Body of pancreas (tissue), 4 donors: ENCODE results near the gene OR8H3. TPM values are rescaled to one million over a fixed set of nuclear protein-coding genes. Genes with fewer than 3 reads are reported as not detected.
"Not testable (repeated sequence)": the region's sequence is repeated elsewhere in the genome, so short reads cannot be mapped to it uniquely, and the experiment has no call there.

Experiments
- ATAC-seq: fragments of 150-250 bp; one replicate; pipeline ENCODE4 v1.9.1; 2016
- DNase-seq, 4 donors: peaks; one replicate each; pipeline ENCODE4 v3.0.0-alpha.2; 2019
- H3K27ac ChIP-seq, 4 donors: fragments of 200-600 bp; sonication (generic); 1 replicate in 3 of 4; 2 replicates in 1 of 4; pipeline versions ENCODE4 v1.5.1 to v1.6.1; 2016 to 2019; ENCODE audit warnings: mild to moderate bottlenecking in 1 of 4, mixed read lengths in 1 of 4, moderate library complexity in 1 of 4
- H3K27me3 ChIP-seq, 2 donors: fragments of 200-600 bp; sonication (generic); one replicate each; pipeline ENCODE4 v1.6.0; 2016; ENCODE audit warnings: mild to moderate bottlenecking in 1 of 2
- H3K36me3 ChIP-seq, 2 donors: fragments of 200-600 bp; sonication (generic); replicated peaks in 1 of 2; 2 replicates each; pipeline ENCODE4 v1.5.1; 2016; ENCODE audit warnings: low read depth in 2 of 2; ENCODE audit not compliant: insufficient read depth in 1 of 2
- H3K4me1 ChIP-seq: fragments of 200-600 bp; sonication (generic); one replicate; pipeline ENCODE4 v1.6.0; 2016
- H3K4me3 ChIP-seq, 2 donors: fragments of 200-600 bp; sonication (generic); 1 replicate in 1 of 2; 2 replicates in 1 of 2; pipeline ENCODE4 v1.5.1; 2016 to 2019
- H3K9me3 ChIP-seq, 3 donors: fragments of 200-600 bp; sonication (generic); 1 replicate in 2 of 3; 2 replicates in 1 of 3; pipeline ENCODE4 v1.5.1; 2016
- POLR2A ChIP-seq, 3 donors: fragments of 450-650 bp; IDR thresholded peaks; one replicate each; pipeline ENCODE4 v1.6.1; 2016; ENCODE audit warnings: antibody characterized with exemption in 3 of 3, mild to moderate bottlenecking in 2 of 3
- WGBS, 2 donors: methylation state at CpG; one replicate each; pipeline ENCODE4 v1.1.5; 2017; 5-methylcytosine and 5-hydroxymethylcytosine counted together
- intact Hi-C: fragments of 100-400 bp; cut with DNase I; formaldehyde crosslinking; loops from one replicate; pipeline ENCODE4 v1.15.1; 2023
- total RNA-seq, 2 donors: library from RNA; depleted of rRNA; stranded (reverse); fragments of >200 nt; gene quantifications; one replicate each; pipeline ENCODE4 v1.1.0, GENCODE V29; 2016
- TF ChIP-seq, protein P1 (sequence below), 7 experiments: fragments of 450-650 bp in 4 of 7; fragments of 200-600 bp in 3 of 7; sonication (generic) in 3 of 7; IDR thresholded peaks; one replicate each; pipeline ENCODE4 v1.5.1; 2016 to 2019; ENCODE audit warnings: antibody characterized with exemption in 7 of 7

OR8H3 gene
- total RNA-seq, 2 donors from 2014 or later = not detected

- DNase-seq (no peak), ATAC-seq (no peak)
- Histone ChIP-seq H3K4me1 (no peaks in the 10 kb centered on the region), H3K9me3 (no peaks in the 10 kb centered on the region), H3K4me3 (no peak within 1 kb of the TSS), H3K27me3 (no peaks in the 10 kb centered on the region), H3K36me3 (no peaks in the 10 kb centered on the region), H3K27ac (no peak within 1 kb of the TSS)
- TF ChIP-seq, protein P1, sequence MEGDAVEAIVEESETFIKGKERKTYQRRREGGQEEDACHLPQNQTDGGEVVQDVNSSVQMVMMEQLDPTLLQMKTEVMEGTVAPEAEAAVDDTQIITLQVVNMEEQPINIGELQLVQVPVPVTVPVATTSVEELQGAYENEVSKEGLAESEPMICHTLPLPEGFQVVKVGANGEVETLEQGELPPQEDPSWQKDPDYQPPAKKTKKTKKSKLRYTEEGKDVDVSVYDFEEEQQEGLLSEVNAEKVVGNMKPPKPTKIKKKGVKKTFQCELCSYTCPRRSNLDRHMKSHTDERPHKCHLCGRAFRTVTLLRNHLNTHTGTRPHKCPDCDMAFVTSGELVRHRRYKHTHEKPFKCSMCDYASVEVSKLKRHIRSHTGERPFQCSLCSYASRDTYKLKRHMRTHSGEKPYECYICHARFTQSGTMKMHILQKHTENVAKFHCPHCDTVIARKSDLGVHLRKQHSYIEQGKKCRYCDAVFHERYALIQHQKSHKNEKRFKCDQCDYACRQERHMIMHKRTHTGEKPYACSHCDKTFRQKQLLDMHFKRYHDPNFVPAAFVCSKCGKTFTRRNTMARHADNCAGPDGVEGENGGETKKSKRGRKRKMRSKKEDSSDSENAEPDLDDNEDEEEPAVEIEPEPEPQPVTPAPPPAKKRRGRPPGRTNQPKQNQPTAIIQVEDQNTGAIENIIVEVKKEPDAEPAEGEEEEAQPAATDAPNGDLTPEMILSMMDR (IDR thresholded peaks at IDR 0.05) = no peak
- TF ChIP-seq POLR2A (IDR thresholded peaks at IDR 0.05) = no peak
- intact Hi-C loops = no loop called here
Observed at GRCh38 chr11:56140151-56140661, 18.0 kb downstream of the OR8H3 start, which contains the start of gene OR8J3. OR8J3 (minus strand) TSS chr11:56140201; CDS start chr11:56137718, 2,483 bp downstream.

DNA sequence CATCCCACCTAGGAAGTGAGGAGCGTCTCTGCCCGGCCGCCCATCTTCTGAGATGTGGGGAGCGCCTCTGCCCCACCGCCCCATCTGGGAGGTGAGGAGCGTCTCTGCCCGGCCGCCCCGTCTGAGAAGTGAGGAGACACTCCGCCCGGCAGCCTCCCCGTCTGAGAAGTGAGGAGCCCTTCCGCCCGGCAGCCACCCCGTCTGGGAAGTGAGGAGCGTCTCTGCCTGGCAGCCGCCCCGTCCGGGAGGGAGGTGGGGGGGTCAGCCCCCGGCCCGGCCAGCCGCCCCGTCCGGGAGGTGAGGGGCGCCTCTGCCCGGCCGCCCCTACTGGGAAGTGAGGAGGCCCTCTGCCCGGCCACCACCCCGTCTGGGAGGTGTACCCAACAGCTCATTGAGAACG is 21.5 kb downstream of the OR8H3 start:
- H3K27me3 ChIP-seq, H3K27ac ChIP-seq, intact Hi-C loops, H3K4me1 ChIP-seq, ATAC-seq, H3K36me3 ChIP-seq, H3K4me3 ChIP-seq, DNase-seq, H3K9me3 ChIP-seq: not testable (repeated sequence)
- 89 to 92% methylated on average over 9 to 10 of the region's 30 CpGs for WGBS, 2 donors

DNA sequence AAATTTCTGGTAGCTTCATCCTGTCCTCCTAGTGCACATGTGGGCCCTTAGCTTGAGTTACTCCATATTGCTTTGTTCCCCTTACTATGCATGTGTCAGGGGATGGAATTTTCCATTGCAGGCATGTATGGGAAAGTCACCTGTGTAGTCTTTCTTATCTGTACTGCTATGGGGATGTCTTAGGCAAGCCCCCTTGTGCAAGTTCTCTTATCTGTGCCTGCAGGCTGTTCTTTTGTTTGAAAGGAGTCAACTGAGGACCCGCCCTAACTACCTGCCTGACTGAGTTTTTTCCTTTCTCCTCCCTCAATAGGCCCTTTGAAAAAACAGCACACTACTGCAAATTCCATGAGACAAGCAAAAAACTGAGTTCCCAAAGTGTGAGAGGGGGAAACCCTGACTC is 29.2 kb downstream of the OR8H3 start:
- TF ChIP-seq, protein P1 (IDR thresholded peaks at IDR 0.05) = no peak
- H3K9me3 ChIP-seq = peaks cover 0 to 5% (median 0%) of the 10 kb centered on the region in 3 donors
- H3K4me3 ChIP-seq = no peak overlapping the region
- no peak for DNase-seq
- no peak for ATAC-seq
- no peaks in the 10 kb centered on the region for H3K27me3 ChIP-seq
- no peaks in the 10 kb centered on the region for H3K36me3 ChIP-seq
- H3K27ac ChIP-seq = no peak overlapping the region
- H3K4me1 ChIP-seq = no peaks in the 10 kb centered on the region
- WGBS, 2 donors = 45 to 52% methylated on average over 1 of the region's 1 CpG
- intact Hi-C loops = no loop called here

DNA sequence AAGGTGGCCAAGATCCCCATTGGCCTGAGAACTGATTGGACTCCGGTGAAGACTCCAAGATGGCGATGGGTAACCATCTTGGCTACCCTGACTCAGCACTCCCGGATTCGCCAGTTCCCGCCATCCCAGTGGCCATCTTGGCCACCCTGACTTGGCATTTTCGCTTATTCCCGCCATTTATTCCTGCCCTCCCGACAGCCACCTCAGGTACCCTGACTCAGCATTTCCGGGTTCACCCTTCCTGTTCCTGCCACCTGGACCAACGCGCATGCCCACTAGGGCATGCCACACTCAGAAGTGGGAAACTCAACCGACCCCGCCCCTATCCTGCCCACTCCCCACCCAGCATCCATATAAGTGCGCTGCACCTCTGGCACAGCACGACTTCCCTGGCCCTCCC is 30.2 kb downstream of the OR8H3 start:
- WGBS, 2 donors = 77 to 82% methylated on average over 15 of the region's 15 CpGs
- Histone ChIP-seq H3K27ac (no peak overlapping the region), H3K4me1 (no peaks in the 10 kb centered on the region), H3K9me3 (peaks cover 0 to 5% (median 0%) of the 10 kb centered on the region in 3 donors), H3K27me3 (no peaks in the 10 kb centered on the region), H3K36me3 (no peaks in the 10 kb centered on the region), H3K4me3 (no peak overlapping the region)
- intact Hi-C loops = no loop called here
- DNase-seq (no peak), ATAC-seq (no peak)
- no peak for TF ChIP-seq POLR2A (IDR thresholded peaks at IDR 0.05)
- TF ChIP-seq, protein P1 (IDR thresholded peaks at IDR 0.05) = no peak

DNA sequence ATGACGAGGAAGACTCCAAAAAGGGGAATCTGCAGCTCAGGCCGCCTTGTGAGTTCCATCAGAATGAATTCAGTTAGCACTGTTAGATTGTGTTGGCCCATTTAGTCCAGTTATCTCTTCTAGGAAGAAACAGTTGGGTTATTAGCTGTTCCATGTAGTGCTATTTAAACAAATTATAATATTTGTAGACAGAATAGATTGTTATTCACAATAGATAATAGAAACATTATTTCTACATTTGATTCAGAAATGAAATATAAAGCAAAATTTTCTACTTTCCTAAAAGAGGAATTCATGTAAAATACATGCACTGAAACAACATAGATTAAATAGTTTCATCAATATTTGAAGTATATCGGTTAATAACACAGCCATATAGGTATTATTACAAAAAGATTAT is 38.0 kb downstream of the OR8H3 start, which contains the start of gene OR8K5:
OR8K5 (minus strand) TSS at position 101 of the 400 bp plus-strand sequence; CDS start at position 101, 0 bp downstream.
- no peak within 1 kb of the TSS for H3K4me3 ChIP-seq
- ATAC-seq = no peak
- intact Hi-C loops = no loop called here
- H3K27me3 ChIP-seq = no peaks in the 10 kb centered on the region
- H3K27ac ChIP-seq = no peak within 1 kb of the TSS
- no peaks in the 10 kb centered on the region for H3K4me1 ChIP-seq
- 64 to 65% methylated on average over 3 of the region's 3 CpGs for WGBS, 2 donors
- no peak for DNase-seq
- no peaks in the 10 kb centered on the region for H3K36me3 ChIP-seq
- no peak for TF ChIP-seq POLR2A (IDR thresholded peaks at IDR 0.05)
- TF ChIP-seq, protein P1 (IDR thresholded peaks at IDR 0.05) = no peak
- no peaks in the 10 kb centered on the region for H3K9me3 ChIP-seq
